Keratinocyte (primary cell): ENCODE data around the gene NLRP9. TPM values are rescaled to one million over a fixed set of nuclear protein-coding genes. Genes with fewer than 3 reads are reported as not detected.
"Not testable (repeated sequence)": the region's sequence is repeated elsewhere in the genome, so short reads cannot be mapped to it uniquely, and the experiment has no call there.

Experiments used
- DNase-seq: peaks from one replicate; pipeline ENCODE4 v3.0.0-alpha.2; 2011; ENCODE audit warnings: low read depth, missing footprints, low spot score
- FAIRE-seq: peaks from 2 replicates; lab custom pipeline; 2011; peaks lifted over from hg19 to GRCh38; lab: Jason Lieb, UNC
- H2AFZ ChIP-seq: 2 replicates; pipeline ENCODE4 v1.6.0; 2012; ENCODE audit warnings: low read length, control low read depth, inconsistent platforms; ENCODE audit not compliant: control insufficient read depth
- H3K27ac ChIP-seq: 2 replicates; pipeline ENCODE4 v1.5.1; 2011; ENCODE audit warnings: low read length; ENCODE audit not compliant: control insufficient read depth, insufficient read depth
- H3K27me3 ChIP-seq: 3 replicates; pipeline ENCODE4 v1.6.0; 2011; ENCODE audit warnings: low read length; ENCODE audit not compliant: control insufficient read depth, insufficient read depth; ENCODE audit errors: extremely low read depth
- H3K36me3 ChIP-seq, 2 experiments: 2 replicates in 1 of 2; 3 replicates in 1 of 2; pipeline ENCODE4 v1.5.1; 2011; ENCODE audit warnings: low read length in 2 of 2, mild to moderate bottlenecking in 1 of 2; ENCODE audit not compliant: control insufficient read depth in 2 of 2, insufficient read depth in 2 of 2; ENCODE audit errors: extremely low read depth in 1 of 2
- H3K4me1 ChIP-seq: 3 replicates; pipeline ENCODE4 v1.5.1; 2011; ENCODE audit warnings: low read length; ENCODE audit not compliant: control insufficient read depth, insufficient read depth; ENCODE audit errors: extremely low read depth
- H3K4me2 ChIP-seq: 3 replicates; pipeline ENCODE4 v1.6.0; 2011; ENCODE audit warnings: low read depth, low read length; ENCODE audit not compliant: control insufficient read depth, insufficient read depth; ENCODE audit errors: extremely low read depth
- H3K4me3 ChIP-seq, 3 experiments: fragments of 200-600 bp in 1 of 3; sonication (generic) in 1 of 3; 2 replicates in 2 of 3; 3 replicates in 1 of 3; pipeline ENCODE4 v1.5.1; 2011 to 2016; ENCODE audit warnings: low read length in 3 of 3, mild to moderate bottlenecking in 3 of 3, control low read depth in 2 of 3, inconsistent platforms in 1 of 3, low read depth in 1 of 3, mixed read lengths in 1 of 3, mixed run types in 1 of 3, moderate library complexity in 1 of 3; ENCODE audit not compliant: control insufficient read depth in 2 of 3, insufficient read depth in 2 of 3; ENCODE audit errors: extremely low read depth in 1 of 3
- H3K79me2 ChIP-seq: 2 replicates; pipeline ENCODE4 v1.6.0; 2012; ENCODE audit warnings: low read length; ENCODE audit not compliant: control insufficient read depth, insufficient read depth
- H3K9ac ChIP-seq: 3 replicates; pipeline ENCODE4 v1.6.0; 2011; ENCODE audit warnings: low read length; ENCODE audit not compliant: control insufficient read depth, insufficient read depth; ENCODE audit errors: extremely low read depth
- H3K9me1 ChIP-seq: 3 replicates; pipeline ENCODE4 v1.6.0; 2011; ENCODE audit warnings: low read length; ENCODE audit not compliant: control insufficient read depth, insufficient read depth; ENCODE audit errors: extremely low read depth
- H3K9me3 ChIP-seq: 2 replicates; pipeline ENCODE4 v1.5.1; 2012; ENCODE audit warnings: low read depth, low read length; ENCODE audit not compliant: control insufficient read depth
- H4K20me1 ChIP-seq: 3 replicates; pipeline ENCODE4 v1.6.0; 2011; ENCODE audit warnings: low read length; ENCODE audit not compliant: control insufficient read depth, insufficient read depth; ENCODE audit errors: extremely low read depth
- CTCF ChIP-seq, 3 experiments: IDR thresholded peaks in 1 of 3; conservative IDR thresholded peaks in 1 of 3; optimal IDR thresholded peaks in 1 of 3; 2 replicates in 2 of 3; 3 replicates in 1 of 3; pipeline versions ENCODE3 to v1.5.1; 2011; ENCODE audit warnings: low read length in 3 of 3, mild to moderate bottlenecking in 3 of 3, moderate library complexity in 2 of 3, control low read depth in 1 of 3, inconsistent platforms in 1 of 3; ENCODE audit not compliant: insufficient read depth in 2 of 3; ENCODE audit errors: extremely low read depth in 1 of 3
- EZH2 ChIP-seq: IDR thresholded peaks from one replicate; pipeline ENCODE4 v1.6.1; 2012; ENCODE audit warnings: inconsistent platforms, mild to moderate bottlenecking, low read length, moderate library complexity
- dilution Hi-C: fragments of 300-500 bp; cut with MboI; formaldehyde crosslinking; loops from one replicate; pipeline ENCODE4 v1.7.0; 2020; ENCODE audit warnings: low sequenced_read_pairs; ENCODE audit not compliant: extremely low pct_ligation_motif_present
- polyA plus RNA-seq, 5 experiments: library from polyadenylated mRNA; depleted of rRNA in 3 of 5; stranded (reverse) in 3 of 5; stranded (forward) in 1 of 5; unstranded in 1 of 5; fragments of >200 nt; gene quantifications; 1 replicate in 1 of 5; 2 replicates in 3 of 5; 3 replicates in 1 of 5; pipeline versions ENCODE4 v1.2.1 to v1.2.3, GENCODE V29; 2011 to 2012; ENCODE audit warnings: missing spikeins in 2 of 5, low read depth in 1 of 5, low replicate concordance in 1 of 5

NLRP9 gene
- polyA plus RNA-seq, 1 donor (not counting 4 experiments of a cell fraction or from before 2014, with no cell fraction given): not detected

- no peaks in the 10 kb centered on the region for H3K36me3 ChIP-seq
Measured at GRCh38 chr19:55753401-55753800, 15.2 kb upstream of the NLRP9 start.

GRCh38 chr19:55750715-55751114 lies 12.5 kb upstream of the NLRP9 start:
- no peak for DNase-seq
- Histone ChIP-seq H3K79me2 (no peaks in the 10 kb centered on the region), H3K9ac (no peak overlapping the region), H2AFZ (no peak overlapping the region), H3K9me1 (no peaks in the 10 kb centered on the region), H3K4me1 (no peaks in the 10 kb centered on the region), H3K4me2 (no peak overlapping the region), H3K36me3 (no peaks in the 10 kb centered on the region), H3K27me3 (no peaks in the 10 kb centered on the region), H3K9me3 (peaks cover 2% of the 10 kb centered on the region), H3K4me3 (no peak overlapping the region), H4K20me1 (no peaks in the 10 kb centered on the region), H3K27ac (no peak overlapping the region)
- dilution Hi-C loops: no loop called here
- FAIRE-seq: no peak
- TF ChIP-seq CTCF (optimal IDR thresholded peaks at IDR 0.05 in 1 of 3, IDR thresholded peaks at IDR 0.05 in 1 of 3, conservative IDR thresholded peaks at IDR 0.05 in 1 of 3; ENCODE audit: extremely low read depth in 1 of 3, insufficient read depth in 2 of 3, low read length in 3 of 3): no peak
- no peak for TF ChIP-seq EZH2

More at GRCh38 chr19:55753401-55753800, 15.2 kb upstream of the NLRP9 start:
- TF ChIP-seq EZH2: no peak
- TF ChIP-seq CTCF (optimal IDR thresholded peaks at IDR 0.05 in 1 of 3, IDR thresholded peaks at IDR 0.05 in 1 of 3, conservative IDR thresholded peaks at IDR 0.05 in 1 of 3; ENCODE audit: extremely low read depth in 1 of 3, insufficient read depth in 2 of 3, low read length in 3 of 3): no peak
- no peak overlapping the region for H3K27ac ChIP-seq
- dilution Hi-C loops: no loop called here
- H3K79me2 ChIP-seq: no peaks in the 10 kb centered on the region
- H3K4me3 ChIP-seq: no peak overlapping the region
- H2AFZ ChIP-seq: no peak overlapping the region
- H3K27me3 ChIP-seq: no peaks in the 10 kb centered on the region
- no peaks in the 10 kb centered on the region for H3K4me1 ChIP-seq
- no peaks in the 10 kb centered on the region for H3K9me1 ChIP-seq
- H4K20me1 ChIP-seq: no peaks in the 10 kb centered on the region
- no peaks in the 10 kb centered on the region for H3K9me3 ChIP-seq
- no peak overlapping the region for H3K9ac ChIP-seq
- H3K4me2 ChIP-seq: no peak overlapping the region
- no peak for FAIRE-seq
- DNase-seq: no peak

GRCh38 chr19:55730378-55730777 lies 7.8 kb downstream of the NLRP9 start:
- FAIRE-seq, H3K27me3 ChIP-seq, dilution Hi-C loops: not testable (repeated sequence)

More at GRCh38 chr19:55730378-55730777, 7.8 kb downstream of the NLRP9 start:
- H3K4me2 ChIP-seq, H4K20me1 ChIP-seq, H3K36me3 ChIP-seq, DNase-seq, H3K4me3 ChIP-seq, H3K9me1 ChIP-seq, H3K4me1 ChIP-seq, H3K79me2 ChIP-seq, H3K9ac ChIP-seq, H3K9me3 ChIP-seq, H2AFZ ChIP-seq, H3K27ac ChIP-seq: not testable (repeated sequence)
